Kidney capillary endothelial cell (primary cell): ENCODE data around the gene KAZALD1.

Experiments
- DNase-seq: peaks from one replicate; pipeline ENCODE4 v3.0.0-alpha.2; 2018; ENCODE audit warnings: low spot score

Gene KAZALD1

DNA sequence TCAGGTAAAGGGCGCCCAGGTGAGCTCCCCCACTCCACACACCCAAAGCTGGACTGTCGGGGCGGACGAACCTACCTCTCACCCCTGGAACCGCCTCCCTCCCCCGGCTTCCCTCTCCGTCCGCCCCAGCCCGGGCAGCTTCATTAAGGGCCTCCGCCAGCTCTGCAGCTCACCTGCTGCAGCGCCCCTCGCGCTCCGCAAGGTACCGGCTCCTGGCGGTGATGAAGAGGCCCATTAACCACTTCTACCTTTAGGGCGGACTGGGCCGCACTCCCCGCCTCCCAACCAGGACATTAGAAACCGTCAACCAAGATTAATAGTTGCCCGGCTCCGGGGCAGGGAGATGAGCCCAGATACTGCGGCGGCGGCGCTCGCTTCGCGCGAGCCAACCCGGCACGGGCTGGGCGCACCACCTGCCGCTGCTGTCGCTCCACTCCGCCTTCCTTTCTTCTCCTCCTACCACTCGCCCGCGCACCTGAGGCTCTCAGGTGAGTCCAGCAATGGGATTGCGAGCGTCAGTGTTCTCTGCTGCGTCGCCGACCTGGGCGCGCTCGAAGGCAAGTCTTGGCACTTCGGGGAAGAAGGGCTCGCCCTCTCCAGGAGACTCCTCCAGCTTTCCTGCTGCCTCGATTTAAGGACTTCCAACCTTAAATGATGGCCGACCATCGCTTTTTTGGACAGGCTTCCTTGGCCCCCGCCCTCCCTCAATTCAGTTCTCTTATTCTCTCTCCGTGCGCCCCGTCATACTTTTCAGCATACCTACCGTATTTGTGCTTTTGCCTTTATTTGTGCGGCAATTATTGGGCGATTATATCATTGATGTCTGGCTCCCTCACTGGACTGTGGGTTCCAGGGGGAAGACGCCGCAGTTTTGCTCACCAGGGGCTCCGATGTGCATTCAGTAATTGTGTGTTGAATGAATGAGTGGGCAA is 13.6 kb upstream of the KAZALD1 start:
- DNase-seq, result no peak

DNA sequence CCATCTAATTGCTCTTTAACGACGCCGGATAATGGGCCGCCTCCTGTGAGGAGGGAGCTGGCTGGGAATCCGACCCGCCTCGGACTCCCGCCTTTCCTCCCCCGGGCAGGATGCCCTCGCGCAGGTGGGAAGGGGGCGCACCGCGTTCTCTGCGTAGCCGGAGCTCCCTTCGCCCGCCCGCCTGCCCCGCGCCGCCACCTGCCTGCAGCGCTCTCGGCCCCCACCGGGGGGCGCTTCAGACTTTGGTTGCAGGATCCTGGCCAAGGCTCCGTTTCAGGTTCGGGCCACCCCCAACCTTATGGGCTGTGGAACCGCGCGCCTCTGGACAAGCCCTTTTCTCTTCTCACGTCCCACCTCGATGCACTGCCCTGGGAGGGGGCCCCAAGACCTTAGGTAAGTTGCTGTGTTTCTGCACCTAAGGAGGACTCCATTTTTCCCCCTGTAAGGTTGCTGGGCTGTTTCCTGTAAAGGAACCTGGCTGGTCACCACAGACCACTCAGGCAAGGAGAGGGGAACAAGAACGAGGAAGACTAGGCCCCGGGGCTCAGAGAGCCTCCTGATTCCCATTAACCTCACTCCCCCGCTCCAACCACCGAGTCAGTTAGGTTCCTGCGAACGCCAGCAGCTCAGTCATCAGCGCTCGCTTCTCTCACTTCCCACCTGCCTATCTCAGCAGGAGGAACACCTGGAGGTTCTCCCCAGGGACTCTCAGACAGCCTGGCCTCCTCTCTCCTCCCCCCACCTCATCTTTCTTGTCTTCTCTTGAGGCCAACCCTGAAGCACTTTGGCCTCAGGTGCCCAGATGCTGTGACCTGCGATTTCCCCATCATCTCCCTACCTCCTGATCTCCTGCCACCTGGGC is 11.3 kb upstream of the KAZALD1 start:
- DNase-seq, result no peak

DNA sequence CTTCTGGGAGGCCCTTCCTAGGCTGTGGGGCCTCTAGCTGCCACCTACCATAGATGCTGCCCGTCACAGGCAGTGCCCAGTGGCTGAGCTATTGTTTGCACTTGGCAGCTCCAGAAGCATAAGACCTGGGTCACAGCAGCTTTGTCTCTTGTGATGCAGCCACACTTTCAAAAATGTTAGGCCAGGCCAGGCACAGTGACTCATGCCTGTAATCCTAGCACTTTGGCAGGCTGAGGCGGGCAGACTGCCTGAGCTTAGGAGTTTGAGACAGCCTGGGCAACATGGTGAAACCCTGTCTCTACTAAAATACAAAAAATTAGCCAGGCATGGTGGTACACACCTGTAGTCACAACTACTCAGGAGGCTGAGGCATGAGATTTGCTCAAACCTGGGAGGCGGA is 9.5 kb upstream of the KAZALD1 start:
- no peak for DNase-seq

DNA sequence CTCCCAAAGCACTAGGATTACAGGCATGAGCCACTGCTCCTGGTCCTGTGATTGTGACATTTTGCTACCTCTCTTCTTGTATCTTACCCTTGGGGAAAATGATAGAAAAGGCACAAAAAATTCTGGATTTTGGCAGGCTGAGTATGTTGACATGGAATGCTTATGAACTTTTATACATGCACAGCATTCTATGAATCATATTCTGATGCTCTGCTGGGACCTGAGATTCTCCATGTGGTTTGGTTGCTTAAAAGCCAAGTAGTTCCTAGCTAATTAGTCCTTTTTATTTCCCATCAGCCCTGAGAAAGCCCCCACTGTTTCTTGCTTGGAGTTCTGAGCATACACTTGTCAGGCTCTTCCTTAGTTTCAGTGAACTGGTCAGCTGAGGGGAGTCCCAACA is 8.3 kb upstream of the KAZALD1 start:
- no peak for DNase-seq

DNA sequence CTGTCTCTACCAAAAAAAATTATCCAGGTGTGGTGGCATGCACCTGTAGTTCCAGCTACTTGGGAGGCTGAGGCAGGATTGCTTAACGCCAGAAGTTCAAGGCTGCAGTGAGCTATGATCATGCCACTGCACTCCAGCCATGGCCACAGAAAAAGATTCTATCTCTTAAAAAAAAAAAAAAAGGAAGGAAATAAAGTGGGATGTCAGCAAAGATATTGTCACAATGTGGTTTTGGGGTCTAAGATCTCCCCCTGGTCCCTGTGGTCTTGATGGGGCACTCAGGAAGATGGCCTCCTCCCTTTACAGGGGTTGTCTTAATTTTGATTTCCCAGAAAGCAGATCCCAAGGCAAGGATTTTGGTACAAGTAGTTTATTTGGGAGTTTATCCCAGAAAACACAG is 7.4 kb upstream of the KAZALD1 start:
- no peak for DNase-seq

DNA sequence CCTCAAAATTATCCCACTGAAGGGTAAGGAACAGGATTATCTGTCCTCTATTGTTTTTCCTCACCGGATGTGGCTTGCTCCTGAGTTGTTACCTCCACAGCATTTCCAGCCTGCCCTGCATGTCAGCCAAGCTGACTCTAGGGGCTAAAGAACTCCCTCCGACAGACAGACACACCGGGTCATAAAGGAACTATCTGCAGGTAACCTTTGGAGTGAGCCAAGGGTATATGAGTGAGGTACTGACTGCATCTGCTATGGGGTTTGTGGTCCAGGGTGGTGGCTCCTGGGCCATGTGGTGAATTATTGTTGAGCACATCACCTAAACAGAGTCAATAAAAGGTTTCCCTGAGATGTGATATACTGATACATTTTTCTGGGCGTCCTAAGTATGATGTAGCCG is 6.9 kb upstream of the KAZALD1 start:
- DNase-seq, result no peak

DNA sequence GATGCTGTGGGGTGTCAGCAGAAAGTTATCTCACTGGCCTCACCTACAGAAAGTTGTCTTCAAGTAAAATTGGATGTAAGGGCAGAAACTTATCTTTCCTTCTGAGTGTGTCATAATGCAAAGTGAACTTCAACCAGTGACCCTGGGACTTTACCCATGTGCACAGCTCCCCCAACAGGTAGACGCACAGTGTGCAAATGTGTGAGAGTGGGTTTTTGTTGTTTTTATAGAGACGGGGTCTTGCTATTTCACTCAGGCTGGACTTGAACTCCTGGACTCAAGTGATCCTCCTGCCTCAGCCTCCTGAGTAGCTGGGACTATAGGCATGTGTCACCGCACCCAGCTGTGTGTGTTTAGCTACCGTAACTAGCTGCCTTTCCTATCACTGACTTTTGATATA is 6.4 kb upstream of the KAZALD1 start:
- DNase-seq, result no peak

DNA sequence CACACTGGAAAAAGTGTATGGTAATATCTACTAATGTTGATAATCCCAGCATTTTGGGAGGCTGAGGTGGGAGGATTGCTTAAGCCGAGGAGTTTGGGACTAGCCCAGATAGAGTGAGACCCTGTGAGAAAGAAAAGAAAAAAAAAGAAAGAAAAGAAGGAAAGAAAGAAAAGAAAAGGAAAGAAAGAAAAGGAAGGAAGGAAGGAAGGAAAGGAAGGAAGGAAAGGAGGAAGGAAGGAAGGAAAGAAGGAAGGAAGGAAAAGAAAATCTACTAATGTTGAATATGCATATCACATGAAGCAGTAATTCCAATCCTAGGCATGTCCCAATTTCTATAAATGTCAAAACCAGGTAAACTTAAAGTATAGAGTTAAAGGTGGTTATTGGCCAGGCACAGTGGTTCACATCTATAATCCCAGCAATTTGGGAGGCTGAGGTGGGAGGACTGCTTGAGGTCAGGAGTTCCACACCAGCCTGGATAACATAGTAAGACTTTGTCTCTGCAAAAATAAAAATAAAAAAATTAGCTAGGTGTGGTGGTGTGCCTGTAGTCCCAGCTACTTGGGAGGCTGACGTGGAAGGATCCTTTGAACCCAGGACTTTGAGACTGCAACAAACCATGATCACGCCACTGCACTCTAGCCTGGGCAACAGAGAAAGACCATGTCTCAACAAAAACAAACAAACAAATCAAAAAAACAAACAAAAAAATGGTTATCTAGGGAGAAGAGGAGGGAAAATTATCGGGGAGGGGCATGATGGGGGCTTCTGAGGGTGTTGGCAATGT is 5.2 kb upstream of the KAZALD1 start:
- no peak for DNase-seq

DNA sequence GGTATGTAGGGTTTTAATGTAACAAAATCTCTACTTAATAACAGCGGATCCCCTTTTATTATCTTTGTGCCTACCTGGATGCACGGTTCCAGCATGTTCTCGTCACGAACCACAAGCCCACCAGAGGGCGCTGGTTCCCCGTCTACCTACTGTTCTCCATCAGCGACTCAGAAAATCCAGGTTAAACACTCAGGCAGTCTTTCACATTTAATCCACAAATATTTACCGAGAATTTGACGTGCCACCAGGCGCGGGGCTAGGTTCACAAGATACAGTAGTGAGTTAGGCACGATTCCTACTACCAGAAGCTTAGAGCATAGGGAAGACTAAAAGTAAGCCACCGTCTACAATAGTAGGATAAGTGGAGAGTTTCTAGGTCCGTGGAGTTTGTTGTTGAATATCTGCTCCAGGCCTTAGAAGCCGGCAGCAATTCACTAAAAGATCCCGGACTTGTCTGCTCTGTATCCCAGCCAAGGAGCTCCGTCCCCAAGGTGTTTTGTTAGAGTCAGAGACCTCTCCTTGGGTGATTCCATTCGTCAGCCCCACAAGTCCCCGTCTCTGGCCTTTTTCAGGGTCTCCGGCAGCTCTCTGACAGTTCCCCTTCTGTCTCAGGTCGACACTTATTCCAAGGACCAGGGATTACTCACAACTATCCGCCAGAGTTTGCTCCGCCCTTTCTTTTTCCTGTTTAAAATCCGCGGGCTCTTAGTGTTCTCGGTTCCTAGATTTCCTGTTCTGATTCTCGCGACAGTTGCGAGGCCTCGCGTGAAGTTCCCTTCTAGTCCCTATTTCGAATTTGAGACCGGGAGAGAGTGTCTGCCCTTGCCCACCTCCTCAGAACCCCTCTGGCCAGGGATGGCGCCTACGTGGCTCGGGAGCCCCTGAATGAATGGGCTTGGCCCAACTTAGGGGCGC is 1.5 kb upstream of the KAZALD1 start:
- DNase-seq, result peak; percentile 97

DNA sequence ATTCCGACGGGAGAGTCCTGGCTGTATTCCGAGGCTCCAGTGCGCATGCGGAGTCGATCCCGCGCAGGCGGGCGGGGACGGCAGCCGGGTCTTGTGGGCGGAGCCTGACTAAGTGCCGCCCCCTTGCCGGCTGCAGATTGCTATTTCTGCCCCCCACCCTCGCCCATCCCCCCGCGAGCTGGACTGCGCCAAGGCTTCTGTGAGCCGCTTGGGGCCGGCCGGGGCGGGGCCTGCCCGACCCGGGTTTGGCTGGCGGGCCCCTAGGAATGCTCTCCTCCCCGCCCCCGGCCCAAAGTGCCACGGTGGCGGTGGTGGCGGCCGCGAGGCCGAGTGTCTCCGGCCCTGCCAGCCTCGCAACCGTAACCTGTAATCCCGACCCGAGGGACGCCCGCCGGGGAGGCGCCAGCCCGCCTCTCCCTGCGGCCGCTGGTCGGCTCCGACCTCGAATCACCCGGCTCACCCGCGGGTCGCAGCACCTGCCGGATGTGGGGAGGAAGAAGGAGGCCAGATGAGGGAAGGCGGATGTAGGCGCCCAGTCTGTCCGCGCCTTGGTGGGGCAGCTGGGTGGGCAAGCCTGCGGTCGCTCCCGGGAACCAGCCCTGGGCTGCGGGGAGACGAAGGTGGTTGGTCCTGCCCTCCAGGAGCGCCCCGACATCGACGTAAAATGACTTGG is 702 bp upstream of the KAZALD1 start:
- DNase-seq, result peak; percentile 92

DNA sequence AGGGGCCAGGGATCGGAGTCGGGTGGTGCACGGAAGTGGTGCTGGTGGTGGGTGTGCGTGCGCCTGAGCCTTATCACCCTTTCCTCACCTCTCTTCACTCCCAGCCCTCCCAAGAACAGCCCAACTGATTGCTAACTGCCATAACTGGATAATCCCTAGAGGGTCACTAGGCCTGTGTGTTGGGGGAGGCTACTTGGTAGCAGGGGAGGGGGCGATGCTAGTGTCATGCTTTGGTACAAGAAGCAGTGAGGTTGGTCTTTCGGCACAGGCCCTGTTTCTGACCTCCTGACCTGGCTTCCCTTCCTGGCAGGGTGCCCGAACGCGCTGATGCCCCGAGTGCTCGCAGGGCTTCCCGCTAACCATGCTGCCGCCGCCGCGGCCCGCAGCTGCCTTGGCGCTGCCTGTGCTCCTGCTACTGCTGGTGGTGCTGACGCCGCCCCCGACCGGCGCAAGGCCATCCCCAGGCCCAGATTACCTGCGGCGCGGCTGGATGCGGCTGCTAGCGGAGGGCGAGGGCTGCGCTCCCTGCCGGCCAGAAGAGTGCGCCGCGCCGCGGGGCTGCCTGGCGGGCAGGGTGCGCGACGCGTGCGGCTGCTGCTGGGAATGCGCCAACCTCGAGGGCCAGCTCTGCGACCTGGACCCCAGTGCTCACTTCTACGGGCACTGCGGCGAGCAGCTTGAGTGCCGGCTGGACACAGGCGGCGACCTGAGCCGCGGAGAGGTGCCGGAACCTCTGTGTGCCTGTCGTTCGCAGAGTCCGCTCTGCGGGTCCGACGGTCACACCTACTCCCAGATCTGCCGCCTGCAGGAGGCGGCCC is 652 bp downstream of the KAZALD1 start:
- peak; percentile 42 for DNase-seq

DNA sequence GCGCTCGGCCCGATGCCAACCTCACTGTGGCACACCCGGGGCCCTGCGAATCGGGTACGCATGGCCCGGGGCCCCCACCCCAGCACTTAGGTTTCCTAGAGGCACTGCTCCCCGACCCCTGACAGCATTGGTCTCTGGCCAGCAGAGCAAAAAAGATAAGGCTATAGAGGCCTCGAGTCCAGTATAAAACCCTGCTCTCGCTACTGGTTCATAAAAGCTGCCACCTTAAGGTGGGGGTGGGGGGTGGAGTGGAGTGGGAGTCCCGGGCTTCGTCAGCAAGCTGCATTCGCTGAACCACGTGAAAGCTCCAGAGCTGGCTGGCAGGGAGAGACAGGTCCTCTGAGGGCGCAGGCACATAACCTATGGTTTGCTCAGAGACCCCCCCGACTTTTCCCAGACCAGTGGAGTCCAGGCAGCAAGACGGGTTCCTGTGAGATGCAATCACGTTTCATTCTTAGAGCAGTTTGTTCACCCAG is 1.3 kb downstream of the KAZALD1 start:
- no peak for DNase-seq

DNA sequence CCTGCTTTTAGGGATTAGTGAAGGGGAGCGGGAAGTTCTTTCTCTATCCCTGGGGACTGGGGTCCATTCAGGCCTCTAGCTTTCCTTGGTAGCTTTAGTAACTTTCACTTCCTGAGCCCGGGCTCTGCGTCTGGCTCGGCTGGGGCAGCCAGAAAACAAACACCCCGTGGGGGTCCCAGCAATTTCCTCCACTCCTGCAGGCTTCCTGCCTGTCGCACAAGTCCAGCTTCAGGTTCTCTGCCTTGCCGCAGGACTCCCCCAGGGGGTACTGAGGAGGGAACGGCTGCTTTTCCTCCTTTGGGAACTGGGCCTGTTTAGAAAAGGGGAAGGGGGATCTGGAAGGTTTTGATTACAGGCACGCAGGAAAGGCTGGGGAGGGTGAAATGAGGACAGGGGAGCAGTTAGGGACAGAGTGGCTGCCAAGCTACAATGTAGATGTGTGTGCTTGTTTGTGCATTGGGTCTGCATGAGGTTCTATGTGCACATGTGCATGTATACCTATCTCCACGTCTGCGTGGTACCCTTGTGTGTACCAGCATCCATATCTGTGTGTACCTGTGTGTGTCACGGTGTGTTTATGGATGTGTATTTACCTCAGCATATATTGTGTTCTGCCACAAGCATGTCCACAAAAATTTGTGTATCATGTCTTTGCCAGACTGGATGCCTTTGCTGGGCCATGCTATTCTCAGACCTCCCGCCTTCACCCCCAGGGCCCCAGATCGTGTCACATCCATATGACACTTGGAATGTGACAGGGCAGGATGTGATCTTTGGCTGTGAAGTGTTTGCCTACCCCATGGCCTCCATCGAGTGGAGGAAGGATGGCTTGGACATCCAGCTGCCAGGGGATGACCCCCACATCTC is 2.0 kb downstream of the KAZALD1 start:
- DNase-seq, result no peak

DNA sequence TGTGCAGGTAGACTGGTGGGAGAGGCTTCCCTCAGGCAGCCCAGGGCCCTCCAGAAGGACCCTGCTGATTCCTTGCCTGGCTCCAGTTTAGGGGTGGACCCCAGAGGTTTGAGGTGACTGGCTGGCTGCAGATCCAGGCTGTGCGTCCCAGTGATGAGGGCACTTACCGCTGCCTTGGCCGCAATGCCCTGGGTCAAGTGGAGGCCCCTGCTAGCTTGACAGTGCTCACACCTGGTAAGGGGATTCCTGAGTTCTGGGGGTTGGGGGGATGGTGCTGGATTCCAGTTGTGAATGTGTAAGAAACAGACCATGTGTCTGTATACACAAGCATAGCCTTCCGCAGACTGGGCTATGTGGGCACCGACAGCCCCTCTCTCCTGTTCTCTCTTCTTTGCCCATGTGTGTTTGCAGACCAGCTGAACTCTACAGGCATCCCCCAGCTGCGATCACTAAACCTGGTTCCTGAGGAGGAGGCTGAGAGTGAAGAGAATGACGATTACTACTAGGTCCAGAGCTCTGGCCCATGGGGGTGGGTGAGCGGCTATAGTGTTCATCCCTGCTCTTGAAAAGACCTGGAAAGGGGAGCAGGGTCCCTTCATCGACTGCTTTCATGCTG is 2.7 kb downstream of the KAZALD1 start:
- DNase-seq, result no peak

DNA sequence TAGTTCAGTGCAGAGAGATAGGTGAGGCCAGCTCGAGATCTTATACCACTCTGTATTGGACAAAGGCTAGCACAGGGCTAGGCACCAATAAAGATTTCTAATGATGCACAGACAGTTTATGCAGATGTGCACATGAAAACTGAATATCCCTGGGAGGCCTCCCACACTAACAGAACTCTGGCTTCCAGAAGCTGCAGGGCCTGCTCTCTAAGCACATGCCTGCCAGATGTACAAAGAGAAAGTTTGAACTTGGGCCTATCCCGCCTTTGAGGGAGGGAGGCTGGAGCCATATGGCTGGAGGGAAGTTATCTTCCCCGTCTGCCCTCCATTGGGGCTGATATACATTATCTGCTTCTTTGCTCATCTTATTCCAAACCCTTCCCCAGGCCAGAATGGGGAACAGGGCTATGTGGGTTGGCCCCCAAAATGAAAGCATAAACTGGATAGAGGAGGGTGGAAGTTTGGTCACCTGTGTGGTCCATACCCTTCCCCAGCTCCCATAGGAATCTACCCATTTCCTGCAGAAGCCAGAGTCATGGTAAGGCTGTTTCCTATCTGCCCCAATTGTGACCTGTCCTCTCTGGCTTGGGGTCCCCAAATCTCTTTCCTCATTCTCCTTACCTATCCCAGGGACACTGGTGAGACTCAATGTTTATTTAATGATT is 3.8 kb downstream of the KAZALD1 start:
- no peak for DNase-seq

DNA sequence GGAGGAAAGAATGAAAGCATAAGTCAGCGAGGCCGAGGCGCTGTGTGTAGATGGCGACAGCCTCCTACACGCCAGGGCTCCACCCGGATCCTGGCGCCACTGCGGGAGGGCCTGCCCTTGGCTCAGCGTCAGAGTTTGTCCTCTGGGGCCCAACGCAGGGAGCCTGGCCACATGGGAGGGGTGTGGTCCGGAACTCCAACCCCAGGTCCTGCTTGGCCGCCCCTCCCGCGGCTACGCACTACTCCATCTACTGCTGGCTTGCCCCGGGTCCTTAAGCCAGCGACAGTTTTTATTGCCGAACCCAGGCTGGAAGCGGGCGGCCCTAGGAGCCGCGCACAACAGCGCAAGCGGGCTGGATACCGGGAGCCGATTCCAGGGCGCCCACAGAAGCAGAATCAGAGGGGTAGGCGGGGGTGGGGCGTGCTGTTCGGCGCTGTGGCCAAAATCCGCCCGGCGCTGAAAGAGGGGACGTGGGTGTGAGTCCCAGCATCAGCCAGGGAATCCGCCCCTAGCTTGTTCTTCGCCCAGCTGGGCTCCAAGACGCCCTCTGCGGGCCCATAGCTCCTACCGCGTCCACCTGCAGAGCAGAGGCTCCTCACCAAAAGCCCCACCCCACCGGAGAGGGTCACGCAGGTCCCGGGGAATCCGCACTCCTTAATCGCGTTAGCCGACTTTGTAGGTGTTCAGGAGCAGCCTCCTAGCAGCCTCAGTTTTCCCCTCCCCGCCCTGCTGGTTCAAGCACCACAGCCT is 4.5 kb downstream of the KAZALD1 start:
- peak; percentile 46 for DNase-seq

DNA sequence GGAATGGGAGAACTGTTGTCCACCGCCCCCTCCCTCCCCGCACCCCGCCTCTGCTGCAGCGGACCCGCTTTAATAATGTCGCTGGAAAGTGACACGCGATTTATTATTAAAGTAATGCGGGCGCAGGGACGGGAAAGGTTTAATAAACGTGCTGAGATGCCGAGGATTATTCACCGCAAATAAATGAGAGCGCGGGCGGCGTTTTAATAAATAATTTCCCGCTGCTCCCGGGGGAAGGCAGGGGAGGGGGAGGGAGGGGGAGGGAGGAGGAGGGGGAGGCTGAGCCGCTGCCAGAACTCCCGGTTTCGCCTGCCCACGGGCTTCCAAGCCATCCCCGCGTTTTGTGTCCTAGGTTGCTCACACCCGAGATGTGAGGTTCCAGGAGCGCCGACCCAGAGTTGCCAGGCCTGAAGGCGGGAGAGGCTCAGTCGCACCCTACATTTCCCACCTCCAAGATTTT is 5.1 kb downstream of the KAZALD1 start:
- DNase-seq, result peak; percentile 10
